Smooth muscle cell (in vitro differentiated cells): ENCODE results near the gene GPR132. TPM values are rescaled to one million over a fixed set of nuclear protein-coding genes. Genes with fewer than 3 reads are reported as not detected.

Source experiments
- DNase-seq: peaks from one replicate; lab custom pipeline; 2025; ENCODE audit not compliant: unreplicated experiment; lab: John Stamatoyannopoulos, UW
- H2AFZ ChIP-seq: fragments of 200-600 bp; sonication (generic); 2 replicates; pipeline ENCODE4 v1.6.0; 2016; ENCODE audit warnings: antibody characterized with exemption, low read depth, mild to moderate bottlenecking
- H3F3A ChIP-seq: fragments of 200-600 bp; sonication (generic); 2 replicates; pipeline ENCODE4 v1.6.0; 2017; ENCODE audit warnings: antibody characterized with exemption, low read depth
- H3K27ac ChIP-seq: fragments of 200-600 bp; sonication (generic); 2 replicates; pipeline ENCODE4 v1.5.1; 2016; ENCODE audit warnings: low read depth, mild to moderate bottlenecking
- H3K27me3 ChIP-seq: fragments of 200-600 bp; sonication (generic); 2 replicates; pipeline ENCODE4 v1.6.1; 2016; ENCODE audit warnings: low read depth, mild to moderate bottlenecking
- H3K36me3 ChIP-seq: fragments of 200-600 bp; sonication (generic); 2 replicates; pipeline ENCODE4 v1.5.1; 2016; ENCODE audit warnings: low read depth
- H3K4me1 ChIP-seq: fragments of 200-600 bp; sonication (generic); 2 replicates; pipeline ENCODE4 v1.5.1; 2016; ENCODE audit warnings: low read depth
- H3K4me2 ChIP-seq: fragments of 200-600 bp; sonication (generic); 2 replicates; pipeline ENCODE4 v1.6.0; 2016; ENCODE audit warnings: mild to moderate bottlenecking
- H3K4me3 ChIP-seq: fragments of 200-600 bp; sonication (generic); 2 replicates; pipeline ENCODE4 v1.5.1; 2016; ENCODE audit warnings: mild to moderate bottlenecking
- H3K79me2 ChIP-seq: fragments of 200-600 bp; sonication (generic); 2 replicates; pipeline ENCODE4 v1.6.0; 2016; ENCODE audit warnings: low read depth, mild to moderate bottlenecking
- H3K9ac ChIP-seq: fragments of 200-600 bp; sonication (generic); 2 replicates; pipeline ENCODE4 v1.6.0; 2016; ENCODE audit warnings: low read depth
- H3K9me3 ChIP-seq: fragments of 200-600 bp; sonication (generic); replicated peaks from 2 replicates; pipeline ENCODE4 v1.5.1; 2016; ENCODE audit warnings: low read depth
- H4K20me1 ChIP-seq: fragments of 200-600 bp; sonication (generic); 2 replicates; pipeline ENCODE4 v1.6.0; 2016; ENCODE audit warnings: low read depth
- WGBS: methylation state at CpG from one replicate; pipeline ENCODE4 v1.1.7; 2016; ENCODE audit warnings: low lambda C conversion rate; 5-methylcytosine and 5-hydroxymethylcytosine counted together
- polyA plus RNA-seq: library from polyadenylated mRNA; unstranded; fragments of >200 nt; fragmentation: Nextera tagmentation; extraction: Ambion mirVana; gene quantifications from 2 replicates; pipeline ENCODE4 v1.2.1, GENCODE V29; 2016
- total RNA-seq: library from RNA; depleted of rRNA; stranded (reverse); fragments of >200 nt; gene quantifications from 2 replicates; pipeline ENCODE4 v1.2.3, GENCODE V29; 2014
- TF ChIP-seq, protein P1 (sequence below): fragments of 200-600 bp; sonication (generic); IDR thresholded peaks from 2 replicates; pipeline ENCODE4 v1.5.1; 2017; ENCODE audit warnings: borderline replicate concordance, mild to moderate bottlenecking, antibody characterized with exemption; ENCODE audit not compliant: insufficient read depth, poor library complexity, severe bottlenecking

Gene GPR132
- total and polyA plus RNA-seq, 2 experiments from 2014 or later: 0.18 to 0.62 TPM

DNA sequence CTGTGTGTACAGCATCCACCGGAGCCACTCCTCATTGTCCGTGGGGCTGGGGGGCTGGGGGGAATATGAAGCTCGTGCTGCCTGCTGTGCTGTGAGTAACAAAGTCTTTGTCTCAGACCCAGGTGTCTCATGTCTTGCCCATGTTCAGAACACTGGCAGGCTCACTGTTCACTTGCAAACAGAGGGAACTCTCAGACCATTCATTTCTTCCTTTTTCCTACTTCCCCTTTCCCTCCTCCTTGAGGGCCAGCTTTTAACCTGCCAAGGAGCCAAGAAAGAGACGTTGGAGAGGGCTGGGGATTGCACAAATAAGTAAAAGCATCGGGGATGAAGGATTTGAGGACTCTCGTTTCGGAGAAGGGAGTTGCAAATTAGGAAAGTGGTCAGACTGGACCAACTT lies 21.6 kb downstream of the GPR132 start:
- 76% methylated on average over 7 of the region's 7 CpGs for WGBS
- DNase-seq: no peak
- H3K4me3 ChIP-seq: no peak overlapping the region
- H3K4me2 ChIP-seq: no peak overlapping the region
- no peaks in the 10 kb centered on the region for H3K36me3 ChIP-seq
- H3F3A ChIP-seq: no peaks in the 10 kb centered on the region
- H3K4me1 ChIP-seq: peaks cover 2% of the 10 kb centered on the region
- no peak overlapping the region for H3K9ac ChIP-seq
- peaks cover 5% of the 10 kb centered on the region for H3K27me3 ChIP-seq
- H3K79me2 ChIP-seq: no peaks in the 10 kb centered on the region
- H2AFZ ChIP-seq: no peak overlapping the region
- no peak overlapping the region for H3K27ac ChIP-seq
- no peaks in the 10 kb centered on the region for H4K20me1 ChIP-seq
- TF ChIP-seq, protein P1, sequence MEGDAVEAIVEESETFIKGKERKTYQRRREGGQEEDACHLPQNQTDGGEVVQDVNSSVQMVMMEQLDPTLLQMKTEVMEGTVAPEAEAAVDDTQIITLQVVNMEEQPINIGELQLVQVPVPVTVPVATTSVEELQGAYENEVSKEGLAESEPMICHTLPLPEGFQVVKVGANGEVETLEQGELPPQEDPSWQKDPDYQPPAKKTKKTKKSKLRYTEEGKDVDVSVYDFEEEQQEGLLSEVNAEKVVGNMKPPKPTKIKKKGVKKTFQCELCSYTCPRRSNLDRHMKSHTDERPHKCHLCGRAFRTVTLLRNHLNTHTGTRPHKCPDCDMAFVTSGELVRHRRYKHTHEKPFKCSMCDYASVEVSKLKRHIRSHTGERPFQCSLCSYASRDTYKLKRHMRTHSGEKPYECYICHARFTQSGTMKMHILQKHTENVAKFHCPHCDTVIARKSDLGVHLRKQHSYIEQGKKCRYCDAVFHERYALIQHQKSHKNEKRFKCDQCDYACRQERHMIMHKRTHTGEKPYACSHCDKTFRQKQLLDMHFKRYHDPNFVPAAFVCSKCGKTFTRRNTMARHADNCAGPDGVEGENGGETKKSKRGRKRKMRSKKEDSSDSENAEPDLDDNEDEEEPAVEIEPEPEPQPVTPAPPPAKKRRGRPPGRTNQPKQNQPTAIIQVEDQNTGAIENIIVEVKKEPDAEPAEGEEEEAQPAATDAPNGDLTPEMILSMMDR: no peak
- no peaks in the 10 kb centered on the region for H3K9me3 ChIP-seq

DNA sequence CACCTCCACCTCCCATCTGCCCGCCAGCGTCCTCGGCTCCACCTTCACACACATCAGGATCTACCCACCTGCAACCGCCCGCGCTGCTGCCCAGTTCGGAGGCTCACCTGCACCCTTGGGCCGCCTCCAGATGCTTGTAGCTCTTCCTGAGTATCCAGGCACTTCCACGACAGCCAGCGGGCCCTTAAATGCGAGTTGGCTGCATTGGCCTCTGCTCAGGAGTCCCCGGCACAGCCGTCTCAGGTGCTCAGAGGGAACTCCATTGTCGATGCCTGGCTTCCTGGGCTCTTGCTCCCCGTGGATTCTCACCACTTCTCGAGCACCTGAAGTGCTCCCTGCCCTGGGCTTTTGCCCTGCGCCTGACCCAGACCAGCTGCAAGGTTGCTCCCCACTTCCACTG lies 22.4 kb downstream of the GPR132 start:
- no peak overlapping the region for H3K27ac ChIP-seq
- H4K20me1 ChIP-seq: no peaks in the 10 kb centered on the region

DNA sequence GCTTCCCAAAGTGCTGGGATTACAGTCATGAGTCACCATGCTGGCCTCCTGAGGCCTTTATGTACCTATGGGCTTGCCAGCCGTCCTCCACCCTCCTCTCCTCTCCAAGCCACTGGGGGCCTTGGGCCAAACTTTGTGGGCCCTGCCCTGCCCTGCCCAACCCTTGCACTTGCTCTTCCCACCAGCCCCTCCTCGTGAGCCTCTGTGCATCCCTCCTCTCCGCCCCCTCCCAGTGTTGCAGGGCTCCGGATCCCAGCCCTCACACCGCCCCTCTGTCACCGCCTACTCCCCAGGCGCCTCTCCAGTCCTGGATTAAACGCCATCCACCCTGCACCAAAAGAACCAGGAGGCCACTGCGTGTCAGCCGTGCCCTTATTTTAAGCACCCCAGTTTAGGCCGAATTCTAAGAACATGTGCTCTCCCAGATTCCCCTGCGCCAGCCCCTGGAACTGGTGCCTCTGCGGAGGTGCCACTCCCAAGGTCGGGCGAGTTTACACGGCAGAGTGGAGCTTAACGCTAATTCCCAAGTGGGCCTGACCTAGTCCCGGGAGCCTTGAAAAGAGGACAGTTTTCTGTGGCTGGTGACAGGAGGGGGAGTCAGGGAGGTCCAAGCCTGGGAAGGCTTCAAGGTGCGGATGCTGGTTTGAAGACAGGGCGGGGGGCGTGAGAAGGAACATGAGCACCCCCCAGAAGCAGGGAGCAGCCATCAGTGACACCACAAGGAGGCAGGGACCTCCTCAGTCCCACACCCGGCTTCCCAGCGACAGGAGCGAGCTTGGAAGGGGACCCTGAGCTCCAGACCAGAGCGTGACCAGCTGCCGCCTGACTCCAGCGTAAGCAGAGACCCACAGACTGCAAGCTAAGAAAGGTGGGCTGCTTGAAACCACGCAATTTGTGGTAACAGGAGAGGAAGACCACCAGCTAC lies 23.1 kb downstream of the GPR132 start:
- H3F3A ChIP-seq: no peaks in the 10 kb centered on the region
- TF ChIP-seq, protein P1: no peak
- H2AFZ ChIP-seq: no peak overlapping the region
- no peak for DNase-seq
- peaks cover 4% of the 10 kb centered on the region for H3K4me1 ChIP-seq
- no peaks in the 10 kb centered on the region for H4K20me1 ChIP-seq
- no peak overlapping the region for H3K27ac ChIP-seq
- no peaks in the 10 kb centered on the region for H3K79me2 ChIP-seq
- H3K4me2 ChIP-seq: no peak overlapping the region
- H3K9ac ChIP-seq: no peak overlapping the region
- H3K36me3 ChIP-seq: no peaks in the 10 kb centered on the region
- H3K4me3 ChIP-seq: no peak overlapping the region
- no peaks in the 10 kb centered on the region for H3K9me3 ChIP-seq
- WGBS: 82% methylated on average over 25 of the region's 28 CpGs
- H3K27me3 ChIP-seq: peaks cover 5% of the 10 kb centered on the region

More for the DNA sequence above, 22.4 kb downstream of the GPR132 start:
- 89% methylated on average over 17 of the region's 17 CpGs for WGBS
- DNase-seq: no peak
- TF ChIP-seq, protein P1: no peak
- H3K36me3 ChIP-seq: no peaks in the 10 kb centered on the region
- H3K9ac ChIP-seq: no peak overlapping the region
- peaks cover 4% of the 10 kb centered on the region for H3K4me1 ChIP-seq
- H3K9me3 ChIP-seq: no peaks in the 10 kb centered on the region
- no peak overlapping the region for H3K4me2 ChIP-seq
- no peak overlapping the region for H2AFZ ChIP-seq
- no peak overlapping the region for H3K4me3 ChIP-seq
- H3F3A ChIP-seq: no peaks in the 10 kb centered on the region
- H3K79me2 ChIP-seq: no peaks in the 10 kb centered on the region
- peaks cover 5% of the 10 kb centered on the region for H3K27me3 ChIP-seq
